ENCODE measurements around the gene DIP2A.

The DIP2A gene

GRCh38 chr21:46597896-46598343 is 139.2 kb downstream of the DIP2A start:
- no peak for TF ChIP-seq MAX (IDR thresholded peaks at IDR 0.05; ENCODE audit: low read depth, low read length)
- no peak for TF ChIP-seq CTCF (IDR thresholded peaks at IDR 0.05; ENCODE audit: low read depth, low read length)
- no peak for TF ChIP-seq POLR2A (IDR thresholded peaks at IDR 0.05; ENCODE audit: extremely low read depth, insufficient read length)
- no peak overlapping the region for H3K4me3 ChIP-seq (ENCODE audit: low read depth, low read length)
- peak; percentile 24 for DNase-seq (ENCODE audit: low read depth)

- no peak overlapping the region for H3K4me3 ChIP-seq (ENCODE audit: low read depth, low read length)
- DNase-seq (ENCODE audit: low read depth), result no peak
- TF ChIP-seq MYC (IDR thresholded peaks at IDR 0.05; ENCODE audit: low read depth, low read length) (no peak), POLR2A (IDR thresholded peaks at IDR 0.05; ENCODE audit: extremely low read depth, insufficient read length) (no peak), CTCF (IDR thresholded peaks at IDR 0.05; ENCODE audit: low read depth, low read length) (no peak), MAX (IDR thresholded peaks at IDR 0.05; ENCODE audit: low read depth, low read length) (no peak)
Observed at GRCh38 chr21:46598581-46599572, 140.2 kb downstream of the DIP2A start.

- no peak for DNase-seq (ENCODE audit: low read depth)
- TF ChIP-seq POLR2A (IDR thresholded peaks at IDR 0.05; ENCODE audit: extremely low read depth, insufficient read length), result no peak
- TF ChIP-seq MYC (IDR thresholded peaks at IDR 0.05; ENCODE audit: low read depth, low read length), result no peak
- TF ChIP-seq MAX (IDR thresholded peaks at IDR 0.05; ENCODE audit: low read depth, low read length), result no peak
- TF ChIP-seq CTCF (IDR thresholded peaks at IDR 0.05; ENCODE audit: low read depth, low read length), result no peak
- no peak overlapping the region for H3K4me3 ChIP-seq (ENCODE audit: low read depth, low read length)
Observed at GRCh38 chr21:46600305-46600704, 141.6 kb downstream of the DIP2A start.

- TF ChIP-seq CTCF (IDR thresholded peaks at IDR 0.05; ENCODE audit: low read depth, low read length), result no peak
- no peak for TF ChIP-seq MYC (IDR thresholded peaks at IDR 0.05; ENCODE audit: low read depth, low read length)
- no peak for TF ChIP-seq POLR2A (IDR thresholded peaks at IDR 0.05; ENCODE audit: extremely low read depth, insufficient read length)
- TF ChIP-seq MAX (IDR thresholded peaks at IDR 0.05; ENCODE audit: low read depth, low read length), result no peak
- DNase-seq (ENCODE audit: low read depth), result no peak
- no peak overlapping the region for H3K4me3 ChIP-seq (ENCODE audit: low read depth, low read length)
Observed at GRCh38 chr21:46600978-46601377, 142.3 kb downstream of the DIP2A start.

GRCh38 chr21:46603228-46603627 is 144.5 kb downstream of the DIP2A start:
- TF ChIP-seq MYC (IDR thresholded peaks at IDR 0.05; ENCODE audit: low read depth, low read length) (no peak), MAX (IDR thresholded peaks at IDR 0.05; ENCODE audit: low read depth, low read length) (no peak)
- no peak for DNase-seq (ENCODE audit: low read depth)
- H3K4me3 ChIP-seq (ENCODE audit: low read depth, low read length), result no peak overlapping the region

GRCh38 chr21:46604329-46604974 is 145.8 kb downstream of the DIP2A start:
- TF ChIP-seq MYC (IDR thresholded peaks at IDR 0.05; ENCODE audit: low read depth, low read length), result no peak
- no peak for TF ChIP-seq MAX (IDR thresholded peaks at IDR 0.05; ENCODE audit: low read depth, low read length)
- no peak for TF ChIP-seq POLR2A (IDR thresholded peaks at IDR 0.05; ENCODE audit: extremely low read depth, insufficient read length)
- TF ChIP-seq CTCF (IDR thresholded peaks at IDR 0.05; ENCODE audit: low read depth, low read length), result no peak
- no peak for DNase-seq (ENCODE audit: low read depth)

More at GRCh38 chr21:46604329-46604974, 145.8 kb downstream of the DIP2A start:
- H3K4me3 ChIP-seq (ENCODE audit: low read depth, low read length), result peak overlapping the region; percentile 41

Measured in NB4 (cell line).